ENCODE measurements around the gene MACROD2. TPM values are rescaled to one million over a fixed set of nuclear protein-coding genes. Genes with fewer than 3 reads are reported as not detected.

The MACROD2 gene
- total RNA-seq, 4 donors from 2014 or later: 4.6 to 33.0 (median 8.3) TPM

- 60% methylated on average over 2 of the region's 2 CpGs for WGBS, 2 donors (ENCODE audit: low coverage in 1 of 2)
- Histone ChIP-seq H3K27me3 (no peaks in the 10 kb centered on the region), H3K9me3 (no peaks in the 10 kb centered on the region), H3K4me1 (peaks cover 0 to 9% (median 1%) of the 10 kb centered on the region in 4 donors), H3K27ac (no peak overlapping the region), H3K36me3 (no peaks in the 10 kb centered on the region), H3K4me3 (no peak overlapping the region)
- TF ChIP-seq POLR2A (IDR thresholded peaks at IDR 0.05): no peak
- no peak for TF ChIP-seq POLR2AphosphoS5 (IDR thresholded peaks at IDR 0.05)
- TF ChIP-seq EP300 (IDR thresholded peaks at IDR 0.05; ENCODE audit: low read depth): no peak
- TF ChIP-seq CTCF (IDR thresholded peaks at IDR 0.05): no peak
- in situ Hi-C loops (cut with MboI; ENCODE audit: low pct_ligation_motif_present in 1 of 4, low pct_unique_long_range_greater_than_20kb in 1 of 4, low sequenced_read_pairs in 3 of 4) (no loop called here), intact Hi-C loops (cut with DNase I; ENCODE audit: low total_unique reads) (no loop called here)
- no peak for DNase-seq
These were observed 423.1 kb downstream of the MACROD2 start for GRCh38 chr20:14418376-14418775.

- TF ChIP-seq POLR2A (IDR thresholded peaks at IDR 0.05) (no peak), POLR2AphosphoS5 (IDR thresholded peaks at IDR 0.05) (no peak), CTCF (IDR thresholded peaks at IDR 0.05) (no peak), EP300 (IDR thresholded peaks at IDR 0.05; ENCODE audit: low read depth) (no peak)
- WGBS, 2 donors (ENCODE audit: low coverage in 1 of 2): 57 to 61% methylated on average over 1 to 4 of the region's 4 CpGs
- in situ Hi-C loops (cut with MboI; ENCODE audit: low pct_ligation_motif_present in 1 of 4, low pct_unique_long_range_greater_than_20kb in 1 of 4, low sequenced_read_pairs in 3 of 4): no loop called here
- H3K27me3 ChIP-seq: no peaks in the 10 kb centered on the region
- H3K4me3 ChIP-seq: no peak overlapping the region
- no peaks in the 10 kb centered on the region for H3K36me3 ChIP-seq
- no peak for DNase-seq
- no peaks in the 10 kb centered on the region for H3K9me3 ChIP-seq
- intact Hi-C loops (cut with DNase I; ENCODE audit: low total_unique reads): no loop called here
- no peak overlapping the region for H3K27ac ChIP-seq
- no peaks in the 10 kb centered on the region for H3K4me1 ChIP-seq
These were observed 427.6 kb downstream of the MACROD2 start for GRCh38 chr20:14422892-14423291.

GRCh38 chr20:14431568-14431967 is 436.3 kb downstream of the MACROD2 start:
- Histone ChIP-seq H3K27me3 (no peaks in the 10 kb centered on the region), H3K4me1 (no peaks in the 10 kb centered on the region), H3K36me3 (no peaks in the 10 kb centered on the region), H3K27ac (no peak overlapping the region), H3K9me3 (no peaks in the 10 kb centered on the region), H3K4me3 (no peak overlapping the region)
- intact Hi-C loops (cut with DNase I; ENCODE audit: low total_unique reads) (no loop called here), in situ Hi-C loops (cut with MboI; ENCODE audit: low pct_ligation_motif_present in 1 of 4, low pct_unique_long_range_greater_than_20kb in 1 of 4, low sequenced_read_pairs in 3 of 4) (no loop called here)
- TF ChIP-seq POLR2AphosphoS5 (IDR thresholded peaks at IDR 0.05) (no peak), POLR2A (IDR thresholded peaks at IDR 0.05) (no peak), EP300 (IDR thresholded peaks at IDR 0.05; ENCODE audit: low read depth) (no peak), CTCF (IDR thresholded peaks at IDR 0.05) (no peak)
- DNase-seq: no peak
- 69 to 86% methylated on average over 2 of the region's 2 CpGs for WGBS, 2 donors (ENCODE audit: low coverage in 1 of 2)

- DNase-seq: no peak
- no peak for TF ChIP-seq POLR2AphosphoS5 (IDR thresholded peaks at IDR 0.05)
- no peak for TF ChIP-seq EP300 (IDR thresholded peaks at IDR 0.05; ENCODE audit: low read depth)
- TF ChIP-seq CTCF (IDR thresholded peaks at IDR 0.05): no peak
- no peak for TF ChIP-seq POLR2A (IDR thresholded peaks at IDR 0.05)
- intact Hi-C loops (cut with DNase I; ENCODE audit: low total_unique reads) (no loop called here), in situ Hi-C loops (cut with MboI; ENCODE audit: low pct_ligation_motif_present in 1 of 4, low pct_unique_long_range_greater_than_20kb in 1 of 4, low sequenced_read_pairs in 3 of 4) (no loop called here)
- H3K27ac ChIP-seq: no peak overlapping the region
- 85 to 88% methylated on average over 4 of the region's 4 CpGs for WGBS, 2 donors (ENCODE audit: low coverage in 1 of 2)
- H3K36me3 ChIP-seq: no peaks in the 10 kb centered on the region
- no peaks in the 10 kb centered on the region for H3K4me1 ChIP-seq
- no peak overlapping the region for H3K4me3 ChIP-seq
- H3K9me3 ChIP-seq: no peaks in the 10 kb centered on the region
- H3K27me3 ChIP-seq: no peaks in the 10 kb centered on the region
These were observed 436.8 kb downstream of the MACROD2 start for GRCh38 chr20:14432085-14432484.
